Panc1 (cell line): ENCODE data around the gene NTN4.

Source experiments
- SIN3A ChIP-seq: IDR thresholded peaks from 2 replicates; pipeline ENCODE4 v1.6.1; 2012; ENCODE audit warnings: low read depth, mild to moderate bottlenecking, low read length, moderate library complexity, borderline replicate concordance; ENCODE audit not compliant: insufficient read depth
- TCF7L2 ChIP-seq: IDR thresholded peaks from 2 replicates; pipeline ENCODE4 v1.6.1; 2011; ENCODE audit warnings: mild to moderate bottlenecking, low read depth, low read length, inconsistent platforms
- TF ChIP-seq, protein P1 (sequence below): fragments of 450-650 bp; IDR thresholded peaks from 2 replicates; pipeline ENCODE4 v1.5.1; 2017; ENCODE audit warnings: mild to moderate bottlenecking

DNA sequence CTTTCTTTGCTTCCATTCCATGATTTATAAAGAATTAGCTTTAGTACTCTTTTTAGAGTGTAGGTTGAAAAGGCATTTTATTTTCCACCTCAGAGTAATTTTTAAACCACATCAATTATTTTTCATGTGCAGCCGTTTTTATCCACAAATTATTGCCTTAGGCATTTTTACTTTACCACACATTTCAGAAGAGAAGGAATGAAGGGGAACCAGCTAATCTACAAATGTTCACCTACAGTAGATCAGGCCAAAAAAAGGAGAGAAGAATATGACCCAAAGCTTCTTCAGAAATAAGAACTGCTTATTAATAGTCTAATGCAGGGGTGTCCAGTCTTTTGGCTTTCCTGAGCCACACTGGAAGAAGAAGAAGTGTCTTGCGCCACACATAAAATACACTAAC lies 19.8 kb upstream of the NTN4 start:
- TF ChIP-seq, protein P1, sequence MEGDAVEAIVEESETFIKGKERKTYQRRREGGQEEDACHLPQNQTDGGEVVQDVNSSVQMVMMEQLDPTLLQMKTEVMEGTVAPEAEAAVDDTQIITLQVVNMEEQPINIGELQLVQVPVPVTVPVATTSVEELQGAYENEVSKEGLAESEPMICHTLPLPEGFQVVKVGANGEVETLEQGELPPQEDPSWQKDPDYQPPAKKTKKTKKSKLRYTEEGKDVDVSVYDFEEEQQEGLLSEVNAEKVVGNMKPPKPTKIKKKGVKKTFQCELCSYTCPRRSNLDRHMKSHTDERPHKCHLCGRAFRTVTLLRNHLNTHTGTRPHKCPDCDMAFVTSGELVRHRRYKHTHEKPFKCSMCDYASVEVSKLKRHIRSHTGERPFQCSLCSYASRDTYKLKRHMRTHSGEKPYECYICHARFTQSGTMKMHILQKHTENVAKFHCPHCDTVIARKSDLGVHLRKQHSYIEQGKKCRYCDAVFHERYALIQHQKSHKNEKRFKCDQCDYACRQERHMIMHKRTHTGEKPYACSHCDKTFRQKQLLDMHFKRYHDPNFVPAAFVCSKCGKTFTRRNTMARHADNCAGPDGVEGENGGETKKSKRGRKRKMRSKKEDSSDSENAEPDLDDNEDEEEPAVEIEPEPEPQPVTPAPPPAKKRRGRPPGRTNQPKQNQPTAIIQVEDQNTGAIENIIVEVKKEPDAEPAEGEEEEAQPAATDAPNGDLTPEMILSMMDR: no peak
- no peak for TF ChIP-seq TCF7L2
- TF ChIP-seq SIN3A: no peak
